Lung (tissue), 12 donors: Measurements from ENCODE around the gene FSD2. TPM values are rescaled to one million over a fixed set of nuclear protein-coding genes. Genes with fewer than 3 reads are reported as not detected.

Experiments used
- ATAC-seq: fragments of 200-7000 bp; cut with Tn5 transposase; one replicate; pipeline ENCODE4 v1.9.1; 2020; ENCODE audit warnings: moderate number of reproducible peaks; ENCODE audit not compliant: insufficient read depth, low FRiP score
- DNase-seq, 3 donors: peaks; one replicate each; pipeline ENCODE4 v3.0.0-alpha.2; 2013 to 2017
- H3K27ac ChIP-seq, 2 donors: one replicate each; pipeline ENCODE4 v1.5.1; 2013; ENCODE audit warnings: mild to moderate bottlenecking in 2 of 2, moderate library complexity in 2 of 2, control low read depth in 1 of 2, inconsistent platforms in 1 of 2, low read depth in 1 of 2, low read length in 1 of 2
- H3K27me3 ChIP-seq, 3 donors: one replicate each; pipeline ENCODE4 v1.5.1; 2013; ENCODE audit warnings: low read length in 2 of 3; ENCODE audit not compliant: control insufficient read depth in 3 of 3, insufficient read depth in 3 of 3
- H3K36me3 ChIP-seq, 4 donors: one replicate each; pipeline ENCODE4 v1.5.1; 2013; ENCODE audit warnings: low read length in 4 of 4, mild to moderate bottlenecking in 1 of 4, moderate library complexity in 1 of 4; ENCODE audit not compliant: control insufficient read depth in 4 of 4, insufficient read depth in 4 of 4
- H3K4me1 ChIP-seq, 5 donors: one replicate each; pipeline ENCODE4 v1.5.1; 2013; ENCODE audit warnings: low read length in 5 of 5, mild to moderate bottlenecking in 2 of 5, moderate library complexity in 1 of 5; ENCODE audit not compliant: control insufficient read depth in 5 of 5, insufficient read depth in 5 of 5
- H3K4me3 ChIP-seq: one replicate; pipeline ENCODE4 v1.5.1; 2013; ENCODE audit warnings: mild to moderate bottlenecking, control low read depth, moderate library complexity
- H3K9ac ChIP-seq, 2 donors: one replicate each; pipeline ENCODE4 v1.5.1; 2013; ENCODE audit warnings: low read length in 2 of 2, control low read depth in 1 of 2; ENCODE audit not compliant: insufficient read depth in 1 of 2
- H3K9me3 ChIP-seq, 4 donors: one replicate each; pipeline ENCODE4 v1.5.1; 2013; ENCODE audit warnings: low read length in 3 of 4, mild to moderate bottlenecking in 1 of 4, moderate library complexity in 1 of 4; ENCODE audit not compliant: control insufficient read depth in 4 of 4, insufficient read depth in 3 of 4
- WGBS, 2 donors: extraction: QIAGEN DNeasy Blood & Tissue Kit; methylation state at CpG; one replicate each; pipeline ENCODE4 v1.1.7; 2013; 5-methylcytosine and 5-hydroxymethylcytosine counted together
- polyA plus RNA-seq, 2 donors: library from polyadenylated mRNA; stranded (reverse); fragments of 200-250 nt; gene quantifications; one replicate each; pipeline ENCODE4 v1.2.1, GENCODE V29; 2013
- total RNA-seq, 2 donors: library from RNA; depleted of rRNA in 1 of 2; stranded (reverse); fragments of >200 nt in 1 of 2; gene quantifications; one replicate each; pipeline ENCODE4 v1.2.1, GENCODE V29; 2014 to 2021
- TF ChIP-seq, protein P1 (sequence below): IDR thresholded peaks from 2 replicates; pipeline ENCODE4 v1.5.1; 2012; ENCODE audit warnings: mild to moderate bottlenecking; ENCODE audit errors: control extremely low read depth, extremely low read depth
- donor health status: control.
- donor health status: control.
- donor health status: Bipolar disorder and iron deficiency.
- donor health status: healthy.
- donor health status: DM: yes; HTN: yes; CAD: no.

Gene FSD2
- total and polyA plus RNA-seq, 4 donors: 0.06 to 0.08 TPM; not detected in 2

DNA sequence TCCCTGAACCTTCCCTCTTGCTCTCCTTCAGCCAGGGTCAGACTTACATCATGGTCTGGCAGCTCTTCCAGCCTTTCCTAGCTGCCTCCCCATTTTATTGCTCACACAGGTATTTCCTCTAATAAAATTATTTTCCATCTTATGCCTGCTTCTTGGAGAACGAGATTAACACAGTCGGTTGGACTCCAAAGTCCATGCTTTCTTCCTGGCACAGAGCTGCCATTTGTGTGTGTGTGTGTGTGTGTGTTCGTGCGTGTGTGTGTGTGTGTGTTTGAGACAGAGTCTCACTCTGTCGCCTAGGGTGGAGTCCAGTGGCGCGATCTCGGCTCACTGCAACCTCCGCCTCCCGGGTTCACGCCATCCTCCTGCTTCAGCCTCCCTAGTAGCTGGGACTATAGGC is 15.5 kb downstream of the FSD2 start:
- 93 to 97% methylated on average over 11 of the region's 11 CpGs for WGBS, 2 donors
- Histone ChIP-seq H3K27me3 (no peaks in the 10 kb centered on the region), H3K4me1 (no peaks in the 10 kb centered on the region), H3K36me3 (peaks cover 0 to 2% (median 0%) of the 10 kb centered on the region in 4 donors), H3K27ac (no peak overlapping the region), H3K9ac (no peak overlapping the region), H3K4me3 (no peak overlapping the region), H3K9me3 (peaks cover 0 to 2% (median 0%) of the 10 kb centered on the region in 4 donors)
- TF ChIP-seq, protein P1, sequence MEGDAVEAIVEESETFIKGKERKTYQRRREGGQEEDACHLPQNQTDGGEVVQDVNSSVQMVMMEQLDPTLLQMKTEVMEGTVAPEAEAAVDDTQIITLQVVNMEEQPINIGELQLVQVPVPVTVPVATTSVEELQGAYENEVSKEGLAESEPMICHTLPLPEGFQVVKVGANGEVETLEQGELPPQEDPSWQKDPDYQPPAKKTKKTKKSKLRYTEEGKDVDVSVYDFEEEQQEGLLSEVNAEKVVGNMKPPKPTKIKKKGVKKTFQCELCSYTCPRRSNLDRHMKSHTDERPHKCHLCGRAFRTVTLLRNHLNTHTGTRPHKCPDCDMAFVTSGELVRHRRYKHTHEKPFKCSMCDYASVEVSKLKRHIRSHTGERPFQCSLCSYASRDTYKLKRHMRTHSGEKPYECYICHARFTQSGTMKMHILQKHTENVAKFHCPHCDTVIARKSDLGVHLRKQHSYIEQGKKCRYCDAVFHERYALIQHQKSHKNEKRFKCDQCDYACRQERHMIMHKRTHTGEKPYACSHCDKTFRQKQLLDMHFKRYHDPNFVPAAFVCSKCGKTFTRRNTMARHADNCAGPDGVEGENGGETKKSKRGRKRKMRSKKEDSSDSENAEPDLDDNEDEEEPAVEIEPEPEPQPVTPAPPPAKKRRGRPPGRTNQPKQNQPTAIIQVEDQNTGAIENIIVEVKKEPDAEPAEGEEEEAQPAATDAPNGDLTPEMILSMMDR: no peak
- DNase-seq (no peak), ATAC-seq (no peak)

- H3K4me3 ChIP-seq: no peak overlapping the region
- H3K27ac ChIP-seq: no peak overlapping the region
- peaks cover 0 to 3% (median 0%) of the 10 kb centered on the region in 4 donors for H3K9me3 ChIP-seq
- 93 to 96% methylated on average over 1 of the region's 1 CpG for WGBS, 2 donors
- ATAC-seq: no peak
- H3K9ac ChIP-seq: no peak overlapping the region
- no peak for DNase-seq
- H3K4me1 ChIP-seq: no peaks in the 10 kb centered on the region
- no peaks in the 10 kb centered on the region for H3K27me3 ChIP-seq
- H3K36me3 ChIP-seq: peaks cover 0 to 2% (median 0%) of the 10 kb centered on the region in 4 donors
- TF ChIP-seq, protein P1: no peak
Observed at GRCh38 chr15:82789491-82789890, 16.4 kb downstream of the FSD2 start.

DNA sequence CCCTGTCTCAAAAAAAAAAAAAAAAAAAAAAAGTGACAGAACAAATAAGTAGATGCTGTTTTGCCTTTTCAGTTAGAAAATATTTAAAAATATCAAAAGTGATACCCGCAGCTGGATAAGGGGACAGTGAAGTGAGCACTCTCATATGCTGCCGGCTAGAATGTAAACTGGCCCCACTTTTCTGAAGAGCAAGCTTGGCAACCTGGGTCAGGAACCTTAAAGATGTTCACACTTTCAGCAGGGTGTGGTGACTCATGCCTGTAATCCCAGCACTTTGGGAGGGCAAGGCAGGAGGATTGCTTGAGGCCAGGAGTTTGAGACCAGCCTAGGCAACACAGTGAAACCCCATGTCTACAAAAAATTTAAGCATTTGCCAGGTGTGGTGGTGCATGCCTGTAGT is 17.4 kb downstream of the FSD2 start:
- 86 to 93% methylated on average over 2 of the region's 2 CpGs for WGBS, 2 donors
- peaks cover 0 to 2% (median 0%) of the 10 kb centered on the region in 4 donors for H3K36me3 ChIP-seq
- TF ChIP-seq, protein P1: no peak
- no peak for DNase-seq
- peaks cover 0 to 3% (median 0%) of the 10 kb centered on the region in 4 donors for H3K9me3 ChIP-seq
- H3K4me1 ChIP-seq: no peaks in the 10 kb centered on the region
- H3K4me3 ChIP-seq: no peak overlapping the region
- no peak overlapping the region for H3K27ac ChIP-seq
- no peaks in the 10 kb centered on the region for H3K27me3 ChIP-seq
- no peak overlapping the region for H3K9ac ChIP-seq
- ATAC-seq: no peak

DNA sequence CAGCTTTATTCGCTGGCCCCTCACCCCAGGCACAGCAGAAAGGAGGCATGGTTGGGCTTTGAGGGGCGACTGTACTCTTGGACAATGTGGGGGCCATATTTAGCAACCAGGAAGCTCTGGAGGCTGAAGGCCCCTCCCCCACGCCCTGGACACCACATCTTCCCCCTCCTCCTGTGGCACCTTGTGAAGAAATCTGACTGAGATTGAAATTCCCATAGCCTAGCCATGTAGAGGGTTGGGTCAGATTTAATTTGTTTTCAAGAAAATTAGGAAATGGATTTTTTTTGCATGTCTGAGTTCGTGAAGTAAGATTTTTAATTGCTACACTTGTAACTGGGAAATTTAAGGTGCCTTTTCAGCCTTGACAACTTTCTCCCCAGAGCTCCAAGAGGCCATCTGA is 24.5 kb downstream of the FSD2 start:
- TF ChIP-seq, protein P1: no peak
- no peak overlapping the region for H3K4me3 ChIP-seq
- no peak overlapping the region for H3K27ac ChIP-seq
- DNase-seq (no peak), ATAC-seq (no peak)
- H3K9me3 ChIP-seq: peaks cover 0 to 1% (median 0%) of the 10 kb centered on the region in 4 donors
- H3K36me3 ChIP-seq: peaks cover 0 to 3% (median 0%) of the 10 kb centered on the region in 4 donors
- no peaks in the 10 kb centered on the region for H3K27me3 ChIP-seq
- H3K9ac ChIP-seq: no peak overlapping the region
- WGBS, 2 donors: 78 to 83% methylated on average over 4 of the region's 4 CpGs
- no peaks in the 10 kb centered on the region for H3K4me1 ChIP-seq
